GM21737 (cell line): ENCODE data around the gene ZNF837.

ENCODE experiments used
- ATAC-seq: cut with Tn5 transposase; IDR thresholded peaks from one replicate; pipeline ENCODE4 v1.9.1; 2021; ENCODE audit warnings: mild to moderate bottlenecking, moderate library complexity; ENCODE audit not compliant: unreplicated experiment

ZNF837 gene

GRCh38 chr19:58325311-58326022 is 55.4 kb downstream of the ZNF837 start:
- no peak for ATAC-seq

GRCh38 chr19:58319241-58319640 is 61.6 kb downstream of the ZNF837 start:
- ATAC-seq: no peak

GRCh38 chr19:58318297-58318696 is 62.5 kb downstream of the ZNF837 start:
- ATAC-seq: no peak
